Lower leg skin (tissue), 3 donors: ENCODE data around the gene FOXL3.

Source experiments
- POLR2A ChIP-seq, 2 donors: fragments of 450-650 bp; IDR thresholded peaks; one replicate each; pipeline ENCODE4 v1.6.1; 2016 to 2017; ENCODE audit warnings: antibody characterized with exemption in 2 of 2, mild to moderate bottlenecking in 1 of 2, moderate library complexity in 1 of 2
- TF ChIP-seq, protein P1 (sequence below), 3 donors: fragments of 450-650 bp; IDR thresholded peaks; one replicate each; pipeline ENCODE4 v1.5.1; 2016; ENCODE audit warnings: antibody characterized with exemption in 3 of 3, mild to moderate bottlenecking in 3 of 3, moderate library complexity in 2 of 3

DNA sequence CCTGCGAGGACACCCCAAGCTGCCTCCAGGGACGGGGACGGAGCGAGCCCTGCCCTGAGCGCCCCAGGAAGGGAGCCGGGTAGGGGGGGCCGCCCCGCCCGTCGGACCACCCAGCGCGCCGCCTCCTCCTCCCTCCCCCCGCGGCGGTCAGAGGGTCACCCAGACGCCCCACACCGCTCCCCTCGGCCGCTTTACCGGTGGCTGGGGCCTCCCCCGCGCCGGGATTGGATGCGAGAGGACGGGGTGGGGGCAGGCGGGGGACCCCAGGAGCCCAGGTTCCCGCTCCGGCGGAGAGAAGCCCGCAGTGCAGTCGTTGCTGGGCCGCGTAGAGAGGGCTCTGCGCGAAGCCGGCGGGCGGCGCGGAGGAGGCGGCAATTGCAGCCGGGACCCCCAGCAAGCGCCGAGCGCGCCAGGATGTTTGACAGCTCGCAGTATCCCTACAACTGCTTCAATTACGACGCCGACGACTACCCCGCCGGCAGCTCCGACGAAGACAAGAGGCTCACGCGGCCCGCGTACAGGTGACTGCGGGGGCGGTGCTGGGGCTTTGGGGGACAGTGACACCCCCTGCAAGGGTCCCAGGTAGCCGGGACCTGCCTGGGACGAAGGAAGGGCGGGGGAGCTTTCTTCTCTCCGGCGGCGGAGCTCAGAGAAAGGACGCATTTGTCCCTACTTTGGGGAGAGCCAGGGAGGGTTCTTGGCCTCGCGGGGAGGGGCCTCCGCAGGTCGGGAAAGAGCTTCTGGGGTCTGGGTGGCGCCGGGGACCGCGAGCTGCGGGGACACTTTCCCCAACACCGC, at the start of gene FOXL3:
- no peak for TF ChIP-seq POLR2A (IDR thresholded peaks at IDR 0.05)
- TF ChIP-seq, protein P1, sequence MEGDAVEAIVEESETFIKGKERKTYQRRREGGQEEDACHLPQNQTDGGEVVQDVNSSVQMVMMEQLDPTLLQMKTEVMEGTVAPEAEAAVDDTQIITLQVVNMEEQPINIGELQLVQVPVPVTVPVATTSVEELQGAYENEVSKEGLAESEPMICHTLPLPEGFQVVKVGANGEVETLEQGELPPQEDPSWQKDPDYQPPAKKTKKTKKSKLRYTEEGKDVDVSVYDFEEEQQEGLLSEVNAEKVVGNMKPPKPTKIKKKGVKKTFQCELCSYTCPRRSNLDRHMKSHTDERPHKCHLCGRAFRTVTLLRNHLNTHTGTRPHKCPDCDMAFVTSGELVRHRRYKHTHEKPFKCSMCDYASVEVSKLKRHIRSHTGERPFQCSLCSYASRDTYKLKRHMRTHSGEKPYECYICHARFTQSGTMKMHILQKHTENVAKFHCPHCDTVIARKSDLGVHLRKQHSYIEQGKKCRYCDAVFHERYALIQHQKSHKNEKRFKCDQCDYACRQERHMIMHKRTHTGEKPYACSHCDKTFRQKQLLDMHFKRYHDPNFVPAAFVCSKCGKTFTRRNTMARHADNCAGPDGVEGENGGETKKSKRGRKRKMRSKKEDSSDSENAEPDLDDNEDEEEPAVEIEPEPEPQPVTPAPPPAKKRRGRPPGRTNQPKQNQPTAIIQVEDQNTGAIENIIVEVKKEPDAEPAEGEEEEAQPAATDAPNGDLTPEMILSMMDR (IDR thresholded peaks at IDR 0.05) = no peak
